HG03025 (cell line): ENCODE results near the gene FLRT1.
A peak's percentile ranks its signal among the peaks of the same experiment; 100 is the strongest.

Source experiments
- ATAC-seq: cut with Tn5 transposase; IDR thresholded peaks from one replicate; pipeline ENCODE4 v1.9.1; 2021; ENCODE audit warnings: mild to moderate bottlenecking, moderate library complexity; ENCODE audit not compliant: unreplicated experiment, low FRiP score

FLRT1 gene, protein sequence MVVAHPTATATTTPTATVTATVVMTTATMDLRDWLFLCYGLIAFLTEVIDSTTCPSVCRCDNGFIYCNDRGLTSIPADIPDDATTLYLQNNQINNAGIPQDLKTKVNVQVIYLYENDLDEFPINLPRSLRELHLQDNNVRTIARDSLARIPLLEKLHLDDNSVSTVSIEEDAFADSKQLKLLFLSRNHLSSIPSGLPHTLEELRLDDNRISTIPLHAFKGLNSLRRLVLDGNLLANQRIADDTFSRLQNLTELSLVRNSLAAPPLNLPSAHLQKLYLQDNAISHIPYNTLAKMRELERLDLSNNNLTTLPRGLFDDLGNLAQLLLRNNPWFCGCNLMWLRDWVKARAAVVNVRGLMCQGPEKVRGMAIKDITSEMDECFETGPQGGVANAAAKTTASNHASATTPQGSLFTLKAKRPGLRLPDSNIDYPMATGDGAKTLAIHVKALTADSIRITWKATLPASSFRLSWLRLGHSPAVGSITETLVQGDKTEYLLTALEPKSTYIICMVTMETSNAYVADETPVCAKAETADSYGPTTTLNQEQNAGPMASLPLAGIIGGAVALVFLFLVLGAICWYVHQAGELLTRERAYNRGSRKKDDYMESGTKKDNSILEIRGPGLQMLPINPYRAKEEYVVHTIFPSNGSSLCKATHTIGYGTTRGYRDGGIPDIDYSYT

DNA sequence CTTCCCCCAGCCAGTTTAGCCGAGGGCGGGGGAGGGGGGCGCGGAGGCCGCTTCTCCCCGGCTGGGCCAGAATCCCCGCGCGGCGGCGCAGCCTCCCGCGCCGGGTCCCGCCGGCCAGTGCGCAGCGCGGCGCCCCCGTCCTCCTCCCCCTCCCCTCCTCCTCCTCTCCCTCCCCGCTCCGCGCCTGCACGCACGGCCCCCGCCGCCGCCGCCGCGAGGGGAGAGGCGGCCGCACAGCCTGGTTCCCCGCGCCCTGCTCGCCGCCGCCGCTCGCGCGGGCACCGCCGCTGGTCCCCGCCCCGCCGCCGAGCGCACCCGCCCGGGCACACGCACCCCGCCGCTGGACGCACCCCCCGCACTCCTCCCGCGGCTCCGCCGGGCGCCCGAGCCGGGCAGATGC lies at the start of gene FLRT1:
TSS of gene FLRT1 (plus strand) at position 356 of the 400 bp plus-strand sequence. CDS start 80,337 bp downstream, outside the sequence.
- no peak for ATAC-seq

DNA sequence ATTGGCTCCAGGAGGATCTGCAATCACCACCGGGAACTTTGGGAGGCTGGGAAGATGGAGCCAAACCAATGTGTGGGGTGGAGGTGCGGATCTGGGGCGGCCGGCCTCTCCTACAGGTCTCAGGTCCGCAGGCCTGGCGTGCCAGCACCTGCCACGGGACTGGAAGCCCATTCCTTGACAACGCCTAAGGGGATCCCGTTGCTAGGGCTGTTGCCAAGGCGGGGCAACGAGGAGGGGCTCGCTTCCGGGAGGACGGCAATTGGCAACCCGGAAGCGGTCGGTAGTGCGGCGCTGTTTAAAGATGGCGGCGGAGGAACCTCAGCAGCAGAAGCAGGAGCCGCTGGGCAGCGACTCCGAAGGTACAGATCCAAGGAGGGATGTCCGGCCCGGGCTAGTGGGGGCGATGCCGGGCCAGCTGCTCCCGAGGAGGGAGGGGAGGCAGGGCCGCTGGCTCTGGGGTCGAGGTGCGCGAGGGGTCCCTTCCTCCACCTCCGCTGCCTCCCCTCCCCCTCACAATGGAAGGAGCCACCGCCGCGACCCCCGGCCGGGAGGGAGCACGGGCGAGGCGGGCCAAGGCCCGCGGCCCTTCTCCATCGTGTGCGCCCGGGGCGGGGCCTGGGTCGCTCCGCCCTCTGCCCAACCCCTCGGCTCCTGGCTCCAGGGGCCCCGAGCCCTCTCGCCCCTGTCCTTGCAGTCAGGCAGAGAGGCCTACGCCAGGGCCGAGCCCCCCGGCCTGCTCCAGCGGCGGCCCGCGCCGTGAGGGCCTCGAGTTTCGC lies 49.4 kb upstream of the FLRT1 start, which contains the start of gene OTUB1:
TSS of gene OTUB1 (plus strand) at position 283 of the 776 bp plus-strand sequence. CDS start at position 302, 19 bp downstream.
- peak; percentile 79 for ATAC-seq

DNA sequence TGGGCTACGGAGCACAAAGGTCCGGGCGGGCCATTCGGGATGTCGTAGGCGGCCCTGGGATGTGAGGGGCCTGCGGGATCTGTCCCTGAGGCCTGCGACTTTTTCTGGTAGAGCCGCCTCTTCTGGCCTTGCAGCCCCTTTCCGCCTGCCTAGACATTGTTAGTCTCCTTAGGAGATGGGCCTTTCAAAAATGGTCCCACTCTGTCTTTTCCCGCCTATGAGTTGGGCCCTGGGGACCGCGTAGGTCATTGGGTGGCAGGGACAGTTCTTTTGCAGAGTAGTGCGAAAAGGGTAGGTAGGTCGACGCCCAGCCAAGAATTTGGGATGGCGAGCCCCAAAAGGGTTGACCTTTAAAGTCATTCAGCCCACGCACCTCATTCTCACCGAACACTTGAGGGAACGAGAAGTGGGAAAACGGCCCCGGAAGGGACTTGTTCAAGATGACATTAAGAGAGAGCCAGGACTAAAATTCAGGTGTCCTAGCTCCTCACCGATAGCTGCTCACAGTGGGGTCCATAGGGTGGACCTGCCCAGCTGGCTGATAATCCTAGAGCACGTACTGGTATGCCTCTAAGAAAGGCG lies 48.7 kb upstream of the FLRT1 start:
- ATAC-seq: peak; percentile 4

DNA sequence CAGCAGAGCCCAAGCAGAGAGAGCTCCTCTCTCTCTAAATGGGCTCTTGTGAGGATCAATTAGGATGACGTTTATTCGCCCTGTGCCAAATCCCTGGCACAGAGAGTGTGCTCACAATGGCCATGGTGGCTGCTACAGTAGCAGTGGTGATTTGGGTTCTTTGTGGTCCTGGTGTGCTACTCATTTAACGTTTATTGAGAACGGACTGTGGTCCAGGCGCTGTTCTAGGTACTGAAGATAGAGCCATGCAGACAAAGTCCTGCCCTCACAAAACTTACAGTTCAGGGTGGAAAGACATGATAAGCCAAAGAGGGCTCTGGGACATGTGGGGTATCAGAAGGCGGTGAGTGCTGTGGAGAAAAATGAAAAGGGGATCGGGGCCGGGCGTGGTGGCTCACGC lies 44.2 kb upstream of the FLRT1 start:
- no peak for ATAC-seq

DNA sequence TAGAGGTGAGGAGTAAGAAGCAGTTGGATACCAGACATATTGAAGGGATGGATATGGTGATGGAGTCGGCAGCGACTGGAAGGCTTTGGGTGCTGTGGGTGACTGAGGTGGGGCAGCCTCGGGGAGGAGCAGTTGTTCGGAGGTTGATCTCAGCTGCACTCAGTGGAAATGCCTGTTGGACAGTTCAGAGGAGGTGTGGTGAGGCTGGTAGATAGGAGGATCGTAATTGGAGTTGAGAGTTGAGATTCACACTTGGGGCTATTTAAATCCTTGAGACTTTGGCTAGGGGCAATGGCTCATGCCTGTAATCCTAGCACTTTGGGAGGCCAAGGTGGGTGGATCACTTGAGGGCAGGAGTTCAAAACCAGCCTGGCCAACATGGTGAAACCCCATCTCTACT lies 42.6 kb upstream of the FLRT1 start:
- ATAC-seq: no peak

DNA sequence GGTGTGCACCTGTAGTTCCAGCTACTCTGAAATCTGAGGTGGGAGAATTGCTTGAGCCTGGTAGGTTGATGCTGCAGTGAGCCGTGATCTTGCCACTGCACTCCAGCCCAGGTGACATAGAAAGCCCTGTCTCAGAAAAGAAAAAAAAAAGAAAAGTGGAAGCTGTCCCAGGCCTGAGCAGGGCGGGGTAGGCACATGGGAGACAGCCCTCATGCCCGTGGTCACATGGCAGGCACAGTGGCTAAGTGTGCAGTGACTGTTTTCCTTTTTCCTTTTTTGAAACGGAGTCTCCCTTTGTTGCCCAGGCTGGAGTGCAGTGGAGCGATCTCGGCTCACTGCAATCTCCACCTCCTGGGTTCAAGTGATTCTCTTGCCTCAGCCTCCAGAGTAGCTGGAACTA lies 41.7 kb upstream of the FLRT1 start:
- ATAC-seq: no peak

DNA sequence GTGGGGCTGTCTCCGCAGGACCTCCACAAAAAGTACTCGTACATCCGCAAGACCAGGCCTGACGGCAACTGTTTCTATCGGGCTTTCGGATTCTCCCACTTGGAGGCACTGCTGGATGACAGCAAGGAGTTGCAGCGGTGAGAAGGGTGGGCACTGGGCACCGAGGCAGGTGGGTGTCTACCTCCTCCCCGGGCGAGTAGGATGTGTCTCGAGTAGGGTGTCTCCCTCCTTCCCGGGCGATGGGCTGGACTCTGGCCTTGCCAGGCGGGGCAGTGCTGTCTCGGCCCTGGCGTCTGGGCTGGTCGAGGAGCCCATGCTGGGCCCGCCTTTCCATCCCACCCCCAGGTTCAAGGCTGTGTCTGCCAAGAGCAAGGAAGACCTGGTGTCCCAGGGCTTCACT lies 39.2 kb upstream of the FLRT1 start:
- ATAC-seq: no peak

DNA sequence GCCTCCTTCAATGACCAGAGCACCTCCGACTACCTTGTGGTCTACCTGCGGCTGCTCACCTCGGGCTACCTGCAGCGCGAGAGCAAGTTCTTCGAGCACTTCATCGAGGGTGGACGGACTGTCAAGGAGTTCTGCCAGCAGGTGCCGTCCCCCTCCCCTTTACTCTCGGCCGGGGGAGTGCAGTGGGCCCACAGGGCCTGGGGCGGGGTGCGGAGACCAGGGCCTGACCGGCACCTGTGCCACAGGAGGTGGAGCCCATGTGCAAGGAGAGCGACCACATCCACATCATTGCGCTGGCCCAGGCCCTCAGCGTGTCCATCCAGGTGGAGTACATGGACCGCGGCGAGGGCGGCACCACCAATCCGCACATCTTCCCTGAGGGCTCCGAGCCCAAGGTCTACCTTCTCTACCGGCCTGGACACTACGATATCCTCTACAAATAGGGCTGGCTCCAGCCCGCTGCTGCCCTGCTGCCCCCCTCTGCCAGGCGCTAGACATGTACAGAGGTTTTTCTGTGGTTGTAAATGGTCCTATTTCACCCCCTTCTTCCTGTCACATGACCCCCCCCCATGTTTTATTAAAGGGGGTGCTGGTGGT lies 38.5 kb upstream of the FLRT1 start:
- ATAC-seq: no peak

DNA sequence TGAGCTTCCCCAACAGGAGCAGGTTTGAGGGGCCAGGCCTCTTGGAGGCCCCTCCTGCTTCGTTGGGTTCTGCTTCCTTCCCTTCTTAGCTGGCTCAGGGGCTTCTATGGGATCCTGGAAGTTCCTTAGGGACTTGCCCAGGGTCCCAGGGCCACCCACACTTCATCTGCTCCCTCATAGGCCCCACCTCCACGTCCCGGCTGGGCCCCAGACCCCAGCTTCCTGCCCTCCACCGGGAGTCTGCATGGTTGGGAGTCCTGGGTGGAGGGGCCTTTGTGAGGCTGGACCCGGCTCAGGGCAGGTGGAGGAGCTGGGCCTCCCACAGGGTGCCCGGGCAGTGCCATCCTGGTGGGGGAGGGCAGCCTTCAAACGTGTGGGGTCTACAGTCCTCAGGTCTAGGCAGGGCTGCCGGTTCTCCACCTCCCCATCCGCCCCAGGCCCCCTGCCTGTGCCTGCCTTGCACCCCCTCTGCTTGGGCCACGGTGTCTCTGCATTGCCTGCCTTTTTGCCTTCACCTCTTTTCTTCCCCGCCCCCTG lies 37.9 kb upstream of the FLRT1 start:
- ATAC-seq: no peak

DNA sequence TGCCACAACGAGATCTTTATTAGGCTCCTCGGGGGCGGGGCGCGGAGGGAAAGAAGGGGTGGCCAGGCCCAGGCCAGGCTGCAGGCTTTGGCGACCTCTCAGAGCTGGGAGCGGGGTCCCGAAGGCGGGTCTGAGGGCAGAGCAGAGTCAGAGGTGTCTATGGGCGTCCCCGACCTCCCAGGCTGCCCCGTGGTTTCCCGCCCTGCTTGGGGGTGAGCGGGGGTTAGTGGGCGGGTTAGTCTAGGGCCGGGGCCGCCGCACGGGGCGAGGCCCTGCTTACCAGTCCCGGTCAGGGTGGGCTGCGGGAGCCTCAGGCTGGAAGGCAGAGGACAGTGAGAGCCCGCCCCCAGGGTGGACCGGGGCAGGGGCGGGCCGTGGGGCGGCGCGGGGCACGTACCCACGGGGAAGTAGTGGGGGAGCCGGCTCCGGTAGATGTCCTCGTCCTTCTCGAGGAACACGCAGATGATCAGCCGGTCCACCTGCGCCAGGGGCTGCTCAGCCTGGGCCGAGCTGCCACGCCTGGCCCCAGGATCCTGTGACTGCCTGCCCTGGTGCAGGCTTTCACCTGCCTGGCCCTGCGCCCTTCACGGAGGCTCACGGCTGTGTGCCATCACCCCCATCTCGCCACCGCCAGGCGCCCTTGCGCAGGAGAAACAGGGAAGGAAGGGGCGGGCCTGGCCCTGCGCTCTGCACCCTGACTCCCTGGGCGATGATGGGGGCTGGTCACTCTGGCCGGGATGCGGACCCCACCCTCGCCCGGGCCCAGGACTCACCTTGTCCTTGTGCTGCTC lies 37.0 kb upstream of the FLRT1 start:
- no peak for ATAC-seq

DNA sequence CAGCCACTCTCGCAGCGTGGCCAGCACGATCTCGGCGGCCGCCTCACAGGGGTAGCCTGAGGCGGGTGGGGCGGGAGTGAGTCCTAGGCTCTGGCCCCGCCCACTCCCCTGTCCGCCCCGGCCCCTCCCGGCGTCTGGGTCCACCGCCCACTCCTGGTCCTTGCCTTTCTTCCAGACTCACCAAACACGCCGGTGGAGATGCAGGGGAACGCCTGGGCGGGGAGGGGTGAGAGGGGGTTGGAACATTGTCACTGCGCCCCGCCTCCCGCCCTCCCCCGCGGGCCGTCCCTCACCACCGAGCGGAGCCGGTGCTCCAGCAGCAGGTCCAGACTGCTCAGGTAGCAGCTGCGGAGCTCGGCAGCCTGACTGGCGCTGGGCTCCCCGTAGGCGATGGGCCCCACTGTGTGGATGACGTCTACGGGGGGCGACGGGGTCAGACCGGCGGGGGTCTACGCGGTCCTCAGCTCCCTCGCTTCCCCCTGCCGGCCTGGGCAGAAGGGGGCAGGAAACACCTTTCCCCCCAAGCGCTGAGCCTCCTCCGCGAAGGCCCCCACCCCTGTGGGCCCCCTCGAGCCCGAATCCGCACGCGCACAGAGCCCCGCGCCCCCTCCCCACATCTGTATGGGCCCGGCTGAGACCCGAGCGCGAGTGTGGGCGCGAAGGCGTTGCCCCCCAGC lies 36.2 kb upstream of the FLRT1 start:
- ATAC-seq: no peak

DNA sequence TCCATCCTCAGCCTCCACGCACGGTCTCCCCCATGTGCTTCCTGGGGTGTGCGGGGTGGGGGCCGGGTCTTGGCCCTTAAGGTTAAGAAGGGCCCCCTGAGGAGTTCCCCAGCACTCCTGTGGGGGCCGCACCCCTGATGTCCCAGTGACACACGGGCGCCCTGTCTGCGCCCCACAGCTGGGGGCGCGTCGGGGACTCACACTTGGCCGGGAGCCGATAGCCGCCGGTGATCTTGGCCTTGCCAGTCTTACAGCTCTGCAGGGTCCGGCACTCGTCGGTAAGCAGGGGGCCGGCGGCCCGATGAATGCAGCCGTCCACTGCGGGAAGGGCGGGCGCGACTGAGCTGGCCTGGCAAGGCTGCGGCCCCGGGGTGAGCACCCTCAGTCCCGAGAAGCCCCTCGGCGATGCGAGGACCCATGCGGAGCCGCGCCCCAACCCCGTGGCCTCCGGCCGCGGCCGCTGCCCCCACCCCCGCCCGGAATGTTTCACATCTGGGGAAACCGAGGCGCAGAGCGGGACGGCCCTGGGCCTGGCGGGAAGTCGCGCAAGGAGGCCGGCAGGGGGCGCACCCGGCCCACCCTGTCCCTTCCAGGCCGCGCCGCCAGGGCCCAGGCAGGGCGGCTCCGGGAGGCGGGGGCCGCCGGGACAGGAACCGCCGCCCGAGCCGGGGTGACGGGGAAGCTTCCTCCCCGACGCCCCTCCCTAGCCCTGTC lies 35.5 kb upstream of the FLRT1 start:
- ATAC-seq: peak; percentile 46

DNA sequence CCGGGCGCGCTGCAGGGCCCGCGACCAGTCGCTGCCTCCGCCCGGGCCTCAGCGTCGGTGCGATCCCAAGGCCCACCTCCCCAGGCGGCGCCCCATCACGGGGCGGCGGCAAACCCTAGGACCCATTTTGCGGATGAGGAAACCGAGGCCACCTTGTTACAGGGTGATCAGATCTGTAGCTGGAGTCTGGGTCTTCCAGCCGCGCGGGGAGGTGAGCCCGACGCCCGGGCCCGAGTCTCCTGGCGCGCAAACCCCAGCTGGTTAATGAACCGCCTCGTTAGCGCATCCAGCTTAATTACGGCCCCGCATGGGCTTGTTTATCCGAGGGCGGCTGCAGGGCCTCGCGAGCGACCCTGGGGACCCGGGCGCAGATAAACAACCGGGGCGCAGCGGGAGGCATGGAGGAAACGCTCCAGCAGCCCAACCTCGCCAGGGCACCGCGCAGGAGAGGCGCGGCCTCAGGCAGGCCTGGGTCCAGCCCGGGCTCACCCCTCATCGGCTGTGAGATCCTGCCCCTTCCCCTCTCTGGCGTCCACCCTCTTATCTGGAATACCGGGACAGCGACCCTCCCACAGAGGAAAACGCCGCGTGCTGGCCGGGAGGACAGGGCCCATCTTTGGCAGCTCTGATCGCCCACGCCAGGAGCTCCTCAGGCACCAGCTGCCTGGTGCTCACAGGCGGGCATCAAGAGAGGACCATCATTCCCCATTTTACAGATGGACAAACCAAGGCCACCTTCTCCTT lies 34.8 kb upstream of the FLRT1 start:
- ATAC-seq: no peak

DNA sequence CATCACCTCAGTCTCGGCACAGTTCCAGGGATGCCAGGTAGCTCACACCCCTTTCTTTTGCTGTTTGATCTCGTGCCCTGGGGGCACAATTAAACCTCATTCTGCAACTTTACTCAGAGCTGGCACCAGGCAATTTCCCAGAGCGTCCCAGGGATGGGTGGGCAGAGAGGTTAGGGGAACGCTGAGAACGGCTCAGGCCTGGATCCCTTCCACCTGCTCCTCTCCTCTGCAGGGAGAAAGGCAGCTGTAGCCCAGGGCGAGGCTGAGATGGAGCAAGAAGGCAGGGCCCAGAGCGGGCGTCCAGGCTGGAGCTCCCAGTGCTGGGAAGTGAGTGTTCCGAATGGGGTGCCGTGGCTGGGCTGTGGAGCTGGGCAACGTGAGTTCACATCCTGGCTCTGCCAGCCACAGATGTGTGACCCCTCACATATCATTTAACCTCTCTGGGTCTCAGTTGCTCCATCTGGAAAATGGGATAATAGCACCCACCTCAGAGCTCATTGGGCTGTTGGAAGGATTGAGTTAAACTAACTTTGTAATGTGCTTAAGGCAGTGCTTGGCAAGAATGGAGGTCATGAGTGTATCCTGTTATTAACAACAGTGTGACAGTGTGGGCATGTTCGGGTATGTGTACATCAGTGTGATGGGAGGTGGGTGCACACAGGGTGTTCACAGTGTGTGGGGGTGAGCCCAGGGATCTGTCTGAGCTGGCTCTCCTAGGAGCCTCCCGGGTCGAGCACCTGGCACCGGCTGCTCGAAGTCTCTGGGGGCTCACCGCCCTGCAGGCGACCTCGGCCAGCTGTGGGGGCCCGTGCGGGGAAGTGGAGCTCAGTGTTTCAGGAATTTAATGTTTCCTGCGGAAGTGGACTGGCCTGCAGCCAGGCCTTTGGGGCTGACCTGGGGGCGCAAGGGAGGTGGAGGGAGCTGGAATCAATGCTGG lies 34.0 kb upstream of the FLRT1 start:
- ATAC-seq: no peak

DNA sequence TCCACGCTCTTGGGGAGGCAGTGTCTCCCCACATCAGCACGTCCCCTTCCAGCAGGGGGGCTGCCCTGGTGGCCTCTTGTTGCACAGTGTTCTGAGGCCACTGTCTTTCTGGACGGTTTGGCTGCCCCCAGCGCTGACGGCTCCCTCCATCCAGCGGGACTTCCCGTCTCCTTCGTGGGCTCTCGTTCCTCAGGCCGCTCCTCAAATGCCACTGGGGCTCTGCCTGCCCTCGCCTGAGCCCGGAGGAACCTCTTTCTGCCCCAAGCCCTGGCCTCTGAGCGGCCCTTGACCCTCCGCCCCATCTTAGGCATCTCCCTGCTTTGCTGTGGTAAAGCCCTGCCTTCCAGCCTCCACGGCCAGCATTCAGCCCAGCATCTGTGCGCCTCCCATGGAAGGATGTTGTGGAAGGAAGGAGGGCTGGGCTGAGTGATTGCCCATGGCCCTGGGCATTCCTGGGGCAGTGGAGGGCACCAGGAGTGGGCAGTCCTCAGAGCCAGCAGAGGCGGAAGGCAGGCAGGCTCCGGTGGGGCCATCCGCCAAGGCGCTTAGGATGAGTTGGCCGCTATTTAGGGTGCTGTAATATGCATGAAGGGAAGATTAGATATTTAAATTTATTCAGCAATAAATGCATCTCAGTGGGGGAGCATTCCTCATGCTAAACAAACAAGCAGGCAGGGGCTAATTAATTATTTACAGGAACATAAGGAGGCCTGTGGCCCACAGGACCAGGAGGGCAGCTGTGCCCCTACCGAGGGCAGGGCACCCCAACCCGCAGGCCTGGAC lies 31.7 kb upstream of the FLRT1 start:
- no peak for ATAC-seq

DNA sequence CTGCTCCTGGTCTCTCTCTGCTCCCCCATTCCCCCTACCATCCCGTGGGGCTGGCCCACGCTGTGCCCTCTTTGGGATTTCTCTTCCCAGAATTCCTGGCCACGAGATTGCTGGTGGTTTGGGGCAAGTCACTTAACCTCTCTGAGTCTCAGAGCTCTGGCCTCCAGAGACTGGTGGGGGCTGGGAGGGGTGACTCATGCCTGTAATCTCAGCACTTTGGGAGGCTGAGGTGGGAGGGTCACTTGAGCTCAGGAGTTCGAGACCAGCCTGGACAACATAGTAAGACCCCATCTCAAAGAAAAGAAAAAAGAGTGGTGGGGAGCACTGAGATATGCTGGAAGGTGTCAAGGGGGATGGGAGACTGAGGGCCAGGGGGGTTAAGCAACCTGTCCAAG lies 31.1 kb upstream of the FLRT1 start:
- ATAC-seq: no peak
